Lower leg skin (tissue), 4 donors: ENCODE data around the gene PSMC1. TPM values are rescaled to one million over a fixed set of nuclear protein-coding genes. Genes with fewer than 3 reads are reported as not detected.

Experiments
- DNase-seq, 2 donors: peaks; one replicate each; pipeline ENCODE4 v3.0.0-alpha.2; 2019; ENCODE audit warnings: low spot score in 2 of 2
- H3K4me3 ChIP-seq: fragments of 200-600 bp; sonication (generic); 2 replicates; pipeline ENCODE4 v1.5.1; 2017; ENCODE audit warnings: mild to moderate bottlenecking, low read depth; ENCODE audit not compliant: poor library complexity, severe bottlenecking
- CTCF ChIP-seq, 3 donors: fragments of 450-650 bp; IDR thresholded peaks; one replicate each; pipeline ENCODE4 v1.5.1; 2016; ENCODE audit warnings: antibody characterized with exemption in 3 of 3, mild to moderate bottlenecking in 3 of 3, moderate library complexity in 2 of 3
- POLR2A ChIP-seq, 2 donors: fragments of 450-650 bp; IDR thresholded peaks; one replicate each; pipeline ENCODE4 v1.6.1; 2016 to 2017; ENCODE audit warnings: antibody characterized with exemption in 2 of 2, mild to moderate bottlenecking in 1 of 2, moderate library complexity in 1 of 2
- WGBS, 2 donors: methylation state at CpG; one replicate each; pipeline ENCODE4 v1.1.5; 2018; 5-methylcytosine and 5-hydroxymethylcytosine counted together
- intact Hi-C: fragments of 100-400 bp; cut with DNase I; formaldehyde crosslinking; loops from one replicate; pipeline ENCODE4 v1.15.0; 2023; ENCODE audit warnings: low total_unique reads
- total RNA-seq, 4 donors: library from RNA; depleted of rRNA; stranded (reverse); fragments of >200 nt; gene quantifications; one replicate each; pipeline ENCODE4 v1.1.0, GENCODE V29; 2016

The PSMC1 gene
- total RNA-seq, 4 donors from 2014 or later = 72.2 to 159 (median 109) TPM

GRCh38 chr14:90263748-90264449 is 7.5 kb downstream of the PSMC1 start:
- intact Hi-C loops = no loop called here
- 77 to 78% methylated on average over 8 of the region's 8 CpGs for WGBS, 2 donors
- TF ChIP-seq CTCF (IDR thresholded peaks at IDR 0.05) (no peak), POLR2A (IDR thresholded peaks at IDR 0.05) (no peak)
- no peak for DNase-seq
- no peak overlapping the region for H3K4me3 ChIP-seq

- no peak for TF ChIP-seq CTCF (IDR thresholded peaks at IDR 0.05)
- no peak for TF ChIP-seq POLR2A (IDR thresholded peaks at IDR 0.05)
Observed at GRCh38 chr14:90266441-90267154, 10.2 kb downstream of the PSMC1 start.

GRCh38 chr14:90268420-90268819 is 12.1 kb downstream of the PSMC1 start:
- intact Hi-C loops = no loop called here
- no peak for DNase-seq
- TF ChIP-seq CTCF (IDR thresholded peaks at IDR 0.05) (no peak), POLR2A (IDR thresholded peaks at IDR 0.05) (no peak)
- 90 to 91% methylated on average over 4 of the region's 4 CpGs for WGBS, 2 donors
- no peak overlapping the region for H3K4me3 ChIP-seq

More at GRCh38 chr14:90266441-90267154, 10.2 kb downstream of the PSMC1 start:
- WGBS, 2 donors = 90 to 91% methylated on average over 9 of the region's 9 CpGs
- intact Hi-C loops = no loop called here
- DNase-seq = no peak
- H3K4me3 ChIP-seq = no peak overlapping the region

GRCh38 chr14:90272523-90272922 is 16.2 kb downstream of the PSMC1 start:
- WGBS, 2 donors = 77 to 80% methylated on average over 10 of the region's 10 CpGs
- intact Hi-C loops = no loop called here
- DNase-seq = peak in 1 of 2 donors; percentile 79

GRCh38 chr14:90273532-90273931 is 17.2 kb downstream of the PSMC1 start:
- no peak overlapping the region for H3K4me3 ChIP-seq

More at GRCh38 chr14:90272523-90272922, 16.2 kb downstream of the PSMC1 start:
- TF ChIP-seq POLR2A (IDR thresholded peaks at IDR 0.05) (no peak), CTCF (IDR thresholded peaks at IDR 0.05) (no peak)
- no peak overlapping the region for H3K4me3 ChIP-seq

More at GRCh38 chr14:90273532-90273931, 17.2 kb downstream of the PSMC1 start:
- TF ChIP-seq POLR2A (IDR thresholded peaks at IDR 0.05) = no peak
- TF ChIP-seq CTCF (IDR thresholded peaks at IDR 0.05) = no peak
- intact Hi-C loops = no loop called here
- WGBS, 2 donors = 47 to 56% methylated on average over 8 of the region's 8 CpGs
- DNase-seq = no peak
